Measurements from ENCODE around the gene ZCCHC14. TPM values are rescaled to one million over a fixed set of nuclear protein-coding genes. Genes with fewer than 3 reads are reported as not detected.
A peak's percentile ranks its signal among the peaks of the same experiment; 100 is the strongest.

The ZCCHC14 gene
- polyA plus RNA-seq, 1 donor (not counting 4 experiments of a cell fraction or from before 2014, with no cell fraction given): 3.6 TPM

GRCh38 chr16:87466975-87467501 lies 25.8 kb downstream of the ZCCHC14 start:
- Histone ChIP-seq H4K20me1 (ENCODE audit: control insufficient read depth, extremely low read depth, insufficient read depth, low read length) (no peaks in the 10 kb centered on the region), H3K9me3 (ENCODE audit: control insufficient read depth, low read depth, low read length) (no peaks in the 10 kb centered on the region), H3K4me1 (ENCODE audit: control insufficient read depth, extremely low read depth, insufficient read depth, low read length) (peaks cover 15% of the 10 kb centered on the region), H3K36me3 (ENCODE audit: control insufficient read depth in 2 of 2, extremely low read depth in 1 of 2, insufficient read depth in 2 of 2, low read length in 2 of 2) (no peaks in the 10 kb centered on the region), H3K27ac (ENCODE audit: control insufficient read depth, insufficient read depth, low read length) (no peak overlapping the region), H3K9me1 (ENCODE audit: control insufficient read depth, extremely low read depth, insufficient read depth, low read length) (no peaks in the 10 kb centered on the region), H3K79me2 (ENCODE audit: control insufficient read depth, insufficient read depth, low read length) (peaks cover 18% of the 10 kb centered on the region), H3K9ac (ENCODE audit: control insufficient read depth, extremely low read depth, insufficient read depth, low read length) (no peak overlapping the region), H3K4me3 (ENCODE audit: control insufficient read depth in 2 of 3, extremely low read depth in 1 of 3, insufficient read depth in 2 of 3, low read depth in 1 of 3, low read length in 3 of 3) (no peak overlapping the region), H3K27me3 (ENCODE audit: control insufficient read depth, extremely low read depth, insufficient read depth, low read length) (no peaks in the 10 kb centered on the region), H3K4me2 (ENCODE audit: control insufficient read depth, extremely low read depth, insufficient read depth, low read depth, low read length) (no peak overlapping the region), H2AFZ (ENCODE audit: control insufficient read depth, low read length) (no peak overlapping the region)
- FAIRE-seq (no peak), DNase-seq (ENCODE audit: low read depth, low spot score) (no peak)
- dilution Hi-C loops (cut with MboI; ENCODE audit: extremely low pct_ligation_motif_present, low sequenced_read_pairs): no loop called here
- TF ChIP-seq EZH2 (IDR thresholded peaks at IDR 0.05; ENCODE audit: low read length): no peak
- TF ChIP-seq, protein P1, sequence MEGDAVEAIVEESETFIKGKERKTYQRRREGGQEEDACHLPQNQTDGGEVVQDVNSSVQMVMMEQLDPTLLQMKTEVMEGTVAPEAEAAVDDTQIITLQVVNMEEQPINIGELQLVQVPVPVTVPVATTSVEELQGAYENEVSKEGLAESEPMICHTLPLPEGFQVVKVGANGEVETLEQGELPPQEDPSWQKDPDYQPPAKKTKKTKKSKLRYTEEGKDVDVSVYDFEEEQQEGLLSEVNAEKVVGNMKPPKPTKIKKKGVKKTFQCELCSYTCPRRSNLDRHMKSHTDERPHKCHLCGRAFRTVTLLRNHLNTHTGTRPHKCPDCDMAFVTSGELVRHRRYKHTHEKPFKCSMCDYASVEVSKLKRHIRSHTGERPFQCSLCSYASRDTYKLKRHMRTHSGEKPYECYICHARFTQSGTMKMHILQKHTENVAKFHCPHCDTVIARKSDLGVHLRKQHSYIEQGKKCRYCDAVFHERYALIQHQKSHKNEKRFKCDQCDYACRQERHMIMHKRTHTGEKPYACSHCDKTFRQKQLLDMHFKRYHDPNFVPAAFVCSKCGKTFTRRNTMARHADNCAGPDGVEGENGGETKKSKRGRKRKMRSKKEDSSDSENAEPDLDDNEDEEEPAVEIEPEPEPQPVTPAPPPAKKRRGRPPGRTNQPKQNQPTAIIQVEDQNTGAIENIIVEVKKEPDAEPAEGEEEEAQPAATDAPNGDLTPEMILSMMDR (optimal IDR thresholded peaks at IDR 0.05 in 1 of 3, IDR thresholded peaks at IDR 0.05 in 1 of 3, conservative IDR thresholded peaks at IDR 0.05 in 1 of 3; ENCODE audit: extremely low read depth in 1 of 3, insufficient read depth in 2 of 3, low read length in 3 of 3): no peak

GRCh38 chr16:87465879-87466278 lies 26.9 kb downstream of the ZCCHC14 start:
- FAIRE-seq (no peak), DNase-seq (ENCODE audit: low read depth, low spot score) (no peak)
- Histone ChIP-seq H4K20me1 (ENCODE audit: control insufficient read depth, extremely low read depth, insufficient read depth, low read length) (no peaks in the 10 kb centered on the region), H3K79me2 (ENCODE audit: control insufficient read depth, insufficient read depth, low read length) (peaks cover 12% of the 10 kb centered on the region), H2AFZ (ENCODE audit: control insufficient read depth, low read length) (no peak overlapping the region), H3K36me3 (ENCODE audit: control insufficient read depth in 2 of 2, extremely low read depth in 1 of 2, insufficient read depth in 2 of 2, low read length in 2 of 2) (no peaks in the 10 kb centered on the region), H3K27ac (ENCODE audit: control insufficient read depth, insufficient read depth, low read length) (no peak overlapping the region), H3K9me1 (ENCODE audit: control insufficient read depth, extremely low read depth, insufficient read depth, low read length) (no peaks in the 10 kb centered on the region), H3K9ac (ENCODE audit: control insufficient read depth, extremely low read depth, insufficient read depth, low read length) (peak overlapping the region; percentile 5), H3K9me3 (ENCODE audit: control insufficient read depth, low read depth, low read length) (no peaks in the 10 kb centered on the region), H3K4me3 (ENCODE audit: control insufficient read depth in 2 of 3, extremely low read depth in 1 of 3, insufficient read depth in 2 of 3, low read depth in 1 of 3, low read length in 3 of 3) (no peak overlapping the region), H3K4me1 (ENCODE audit: control insufficient read depth, extremely low read depth, insufficient read depth, low read length) (peaks cover 20% of the 10 kb centered on the region), H3K4me2 (ENCODE audit: control insufficient read depth, extremely low read depth, insufficient read depth, low read depth, low read length) (peak overlapping the region; percentile 54), H3K27me3 (ENCODE audit: control insufficient read depth, extremely low read depth, insufficient read depth, low read length) (no peaks in the 10 kb centered on the region)
- dilution Hi-C loops (cut with MboI; ENCODE audit: extremely low pct_ligation_motif_present, low sequenced_read_pairs): no loop called here
- TF ChIP-seq, protein P1 (optimal IDR thresholded peaks at IDR 0.05 in 1 of 3, IDR thresholded peaks at IDR 0.05 in 1 of 3, conservative IDR thresholded peaks at IDR 0.05 in 1 of 3; ENCODE audit: extremely low read depth in 1 of 3, insufficient read depth in 2 of 3, low read length in 3 of 3): no peak
- TF ChIP-seq EZH2 (IDR thresholded peaks at IDR 0.05; ENCODE audit: low read length): no peak

Measured in keratinocyte (primary cell).